Measurements from ENCODE around the gene STK11IP. TPM values are rescaled to one million over a fixed set of nuclear protein-coding genes. Genes with fewer than 3 reads are reported as not detected.

Gene STK11IP
- total RNA-seq, 1 donor from 2014 or later, result 25.5 TPM

GRCh38 chr2:219663116-219663762 is 65.6 kb downstream of the STK11IP start:
- H3K4me1 Mint-ChIP-seq (ENCODE audit: low read depth), result peaks cover 25% of the 10 kb centered on the region
- H3K27ac Mint-ChIP-seq (ENCODE audit: unreplicated experiment), result no peak overlapping the region
- H3K4me3 Mint-ChIP-seq (ENCODE audit: unreplicated experiment), result no peak overlapping the region
- peaks cover 8% of the 10 kb centered on the region for H3K9me3 Mint-ChIP-seq (ENCODE audit: low read depth)
- no peak for TF ChIP-seq CTCF (IDR thresholded peaks at IDR 0.05)
- H3K27me3 Mint-ChIP-seq (ENCODE audit: low read depth), result peaks cover 7% of the 10 kb centered on the region
- H3K36me3 Mint-ChIP-seq (ENCODE audit: low read depth), result no peaks in the 10 kb centered on the region
- no peak for DNase-seq (ENCODE audit: low spot score)

- Mint-ChIP-seq H3K9me3 (ENCODE audit: low read depth) (peaks cover 8% of the 10 kb centered on the region), H3K27me3 (ENCODE audit: low read depth) (peaks cover 6% of the 10 kb centered on the region), H3K4me1 (ENCODE audit: low read depth) (peaks cover 25% of the 10 kb centered on the region), H3K36me3 (ENCODE audit: low read depth) (no peaks in the 10 kb centered on the region), H3K27ac (ENCODE audit: unreplicated experiment) (no peak overlapping the region), H3K4me3 (ENCODE audit: unreplicated experiment) (no peak overlapping the region)
- no peak for DNase-seq (ENCODE audit: low spot score)
- no peak for TF ChIP-seq CTCF (IDR thresholded peaks at IDR 0.05)
These were observed 66.4 kb downstream of the STK11IP start for GRCh38 chr2:219664041-219664440.

GRCh38 chr2:219664944-219665343 is 67.3 kb downstream of the STK11IP start:
- no peak for DNase-seq (ENCODE audit: low spot score)
- peaks cover 25% of the 10 kb centered on the region for H3K4me1 Mint-ChIP-seq (ENCODE audit: low read depth)
- peaks cover 8% of the 10 kb centered on the region for H3K9me3 Mint-ChIP-seq (ENCODE audit: low read depth)
- TF ChIP-seq CTCF (IDR thresholded peaks at IDR 0.05), result no peak
- H3K27me3 Mint-ChIP-seq (ENCODE audit: low read depth), result peaks cover 5% of the 10 kb centered on the region
- no peak overlapping the region for H3K4me3 Mint-ChIP-seq (ENCODE audit: unreplicated experiment)
- peak overlapping the region; percentile 77 for H3K27ac Mint-ChIP-seq (ENCODE audit: unreplicated experiment)
- no peaks in the 10 kb centered on the region for H3K36me3 Mint-ChIP-seq (ENCODE audit: low read depth)

GRCh38 chr2:219665926-219666325 is 68.3 kb downstream of the STK11IP start:
- no peaks in the 10 kb centered on the region for H3K36me3 Mint-ChIP-seq (ENCODE audit: low read depth)
- H3K4me1 Mint-ChIP-seq (ENCODE audit: low read depth), result peaks cover 25% of the 10 kb centered on the region
- TF ChIP-seq CTCF (IDR thresholded peaks at IDR 0.05), result no peak
- no peak overlapping the region for H3K4me3 Mint-ChIP-seq (ENCODE audit: unreplicated experiment)
- H3K27me3 Mint-ChIP-seq (ENCODE audit: low read depth), result peaks cover 5% of the 10 kb centered on the region
- H3K9me3 Mint-ChIP-seq (ENCODE audit: low read depth), result peaks cover 7% of the 10 kb centered on the region
- H3K27ac Mint-ChIP-seq (ENCODE audit: unreplicated experiment), result no peak overlapping the region
- DNase-seq (ENCODE audit: low spot score), result no peak

Small RNA genes within 50 kb of the gene (microRNA-seq; reads per million reads assigned to microRNA genes)
- gene MIR3132 (ENCODE audit: borderline number of aligned reads), result not detected

Other genes with a start within 250 kb of the STK11IP start
- 42.3 to 47.9 TPM (median 43.5 TPM) in 3 replicates for gene DNPEP, start 209.9 kb upstream of the STK11IP start, total RNA-seq
- gene DES, start 179.5 kb upstream of the STK11IP start, total RNA-seq, result 0.70 to 19.8 TPM (median 15.5 TPM) in 3 replicates
- 62.9 to 94.9 TPM (median 89.7 TPM) in 3 replicates for gene SPEG, start 163.0 kb upstream of the STK11IP start, total RNA-seq
- 60.9 to 72.4 TPM (median 62.1 TPM) in 3 replicates for gene GMPPA, start 99.0 kb upstream of the STK11IP start, total RNA-seq
- 0.15 TPM in 2 of 3 replicates, not detected in the other for gene ASIC4, start 83.4 kb upstream of the STK11IP start, total RNA-seq
- gene CHPF, start 54.0 kb upstream of the STK11IP start, total RNA-seq, result 273 to 276 TPM (median 273 TPM) in 3 replicates
- gene TMEM198, start 53.8 kb upstream of the STK11IP start, total RNA-seq, result 3.6 to 6.1 TPM (median 4.8 TPM) in 3 replicates
- gene OBSL1, start 26.3 kb upstream of the STK11IP start, total RNA-seq, result 103 to 143 TPM (median 111 TPM) in 3 replicates
- 1.0 to 2.7 TPM (median 1.7 TPM) in 3 replicates for gene INHA, start 25.5 kb upstream of the STK11IP start, total RNA-seq
- gene SLC4A3, start 29.8 kb downstream of the STK11IP start, total RNA-seq, result 9.7 to 17.2 TPM (median 17.2 TPM) in 3 replicates